Prostate gland (tissue), 2 donors: ENCODE results near the gene TMEM141. TPM values are rescaled to one million over a fixed set of nuclear protein-coding genes. Genes with fewer than 3 reads are reported as not detected.

ENCODE experiments used
- DNase-seq: peaks from one replicate; pipeline ENCODE4 v3.0.0-alpha.2; 2019; ENCODE audit warnings: low spot score
- H3K27ac ChIP-seq, 2 donors: fragments of 200-600 bp; sonication (generic); 2 replicates each; pipeline ENCODE4 v1.5.1; 2017 to 2019
- H3K27me3 ChIP-seq: fragments of 200-600 bp; sonication (generic); replicated peaks from 2 replicates; pipeline ENCODE4 v1.5.1; 2019; ENCODE audit not compliant: insufficient read depth
- H3K36me3 ChIP-seq, 2 donors: fragments of 200-600 bp; sonication (generic); 1 replicate in 1 of 2; 2 replicates in 1 of 2; pipeline versions ENCODE4 v1.5.1 to v1.8.1; 2017 to 2019
- H3K4me1 ChIP-seq: fragments of 200-600 bp; sonication (generic); replicated peaks from 2 replicates; pipeline ENCODE4 v1.5.1; 2019
- H3K4me3 ChIP-seq, 2 donors: fragments of 200-600 bp; sonication (generic); 2 replicates each; pipeline ENCODE4 v1.5.1; 2017 to 2019
- H3K9me3 ChIP-seq: fragments of 200-600 bp; sonication (generic); 2 replicates; pipeline ENCODE4 v1.5.1; 2017
- POLR2A ChIP-seq: fragments of 450-650 bp; IDR thresholded peaks from one replicate; pipeline ENCODE4 v1.6.1; 2016; ENCODE audit warnings: antibody characterized with exemption, mild to moderate bottlenecking
- POLR2AphosphoS5 ChIP-seq: sonication (generic); formaldehyde crosslinking; IDR thresholded peaks from one replicate; pipeline ENCODE4 v1.6.1; 2017; ENCODE audit warnings: antibody characterized with exemption
- WGBS: methylation state at CpG from one replicate; pipeline ENCODE4 v1.1.5; 2018; 5-methylcytosine and 5-hydroxymethylcytosine counted together
- intact Hi-C: fragments of 100-400 bp; cut with DNase I; formaldehyde crosslinking; loops from one replicate; pipeline ENCODE4 v1.14.2; 2022
- total RNA-seq, 2 donors: library from RNA; depleted of rRNA; stranded (reverse); fragments of >200 nt; gene quantifications; one replicate each; pipeline ENCODE4 v1.1.0, GENCODE V29; 2016
- TF ChIP-seq, protein P1 (sequence below), 4 experiments: fragments of 200-600 bp in 2 of 4; fragments of 450-650 bp in 2 of 4; sonication (generic) in 2 of 4; IDR thresholded peaks; 1 replicate in 3 of 4; 2 replicates in 1 of 4; pipeline ENCODE4 v1.5.1; 2016 to 2019; ENCODE audit warnings: antibody characterized with exemption in 4 of 4, mild to moderate bottlenecking in 2 of 4, moderate library complexity in 2 of 4

Gene TMEM141
- total RNA-seq, 2 donors from 2014 or later: 181 to 335 TPM

- Histone ChIP-seq H3K27ac (no peak overlapping the region), H3K4me1 (no peaks in the 10 kb centered on the region), H3K36me3 (no peaks in the 10 kb centered on the region), H3K27me3 (no peaks in the 10 kb centered on the region), H3K4me3 (no peak overlapping the region), H3K9me3 (no peaks in the 10 kb centered on the region)
- DNase-seq: no peak
- TF ChIP-seq POLR2A (no peak), POLR2AphosphoS5 (no peak)
- TF ChIP-seq, protein P1, sequence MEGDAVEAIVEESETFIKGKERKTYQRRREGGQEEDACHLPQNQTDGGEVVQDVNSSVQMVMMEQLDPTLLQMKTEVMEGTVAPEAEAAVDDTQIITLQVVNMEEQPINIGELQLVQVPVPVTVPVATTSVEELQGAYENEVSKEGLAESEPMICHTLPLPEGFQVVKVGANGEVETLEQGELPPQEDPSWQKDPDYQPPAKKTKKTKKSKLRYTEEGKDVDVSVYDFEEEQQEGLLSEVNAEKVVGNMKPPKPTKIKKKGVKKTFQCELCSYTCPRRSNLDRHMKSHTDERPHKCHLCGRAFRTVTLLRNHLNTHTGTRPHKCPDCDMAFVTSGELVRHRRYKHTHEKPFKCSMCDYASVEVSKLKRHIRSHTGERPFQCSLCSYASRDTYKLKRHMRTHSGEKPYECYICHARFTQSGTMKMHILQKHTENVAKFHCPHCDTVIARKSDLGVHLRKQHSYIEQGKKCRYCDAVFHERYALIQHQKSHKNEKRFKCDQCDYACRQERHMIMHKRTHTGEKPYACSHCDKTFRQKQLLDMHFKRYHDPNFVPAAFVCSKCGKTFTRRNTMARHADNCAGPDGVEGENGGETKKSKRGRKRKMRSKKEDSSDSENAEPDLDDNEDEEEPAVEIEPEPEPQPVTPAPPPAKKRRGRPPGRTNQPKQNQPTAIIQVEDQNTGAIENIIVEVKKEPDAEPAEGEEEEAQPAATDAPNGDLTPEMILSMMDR (IDR thresholded peaks at IDR 0.05): no peak
- intact Hi-C loops: no loop called here
- WGBS: 87% methylated on average over 22 of the region's 22 CpGs
Observed at GRCh38 chr9:136747161-136748060, 43.7 kb upstream of the TMEM141 start.

GRCh38 chr9:136748201-136748600 lies 42.9 kb upstream of the TMEM141 start, which contains the start of gene LCN6:
TSS of gene LCN6 (minus strand) at chr9:136748525. CDS start at chr9:136748483, 42 bp downstream.
- 78% methylated on average over 7 of the region's 8 CpGs for WGBS

DNA sequence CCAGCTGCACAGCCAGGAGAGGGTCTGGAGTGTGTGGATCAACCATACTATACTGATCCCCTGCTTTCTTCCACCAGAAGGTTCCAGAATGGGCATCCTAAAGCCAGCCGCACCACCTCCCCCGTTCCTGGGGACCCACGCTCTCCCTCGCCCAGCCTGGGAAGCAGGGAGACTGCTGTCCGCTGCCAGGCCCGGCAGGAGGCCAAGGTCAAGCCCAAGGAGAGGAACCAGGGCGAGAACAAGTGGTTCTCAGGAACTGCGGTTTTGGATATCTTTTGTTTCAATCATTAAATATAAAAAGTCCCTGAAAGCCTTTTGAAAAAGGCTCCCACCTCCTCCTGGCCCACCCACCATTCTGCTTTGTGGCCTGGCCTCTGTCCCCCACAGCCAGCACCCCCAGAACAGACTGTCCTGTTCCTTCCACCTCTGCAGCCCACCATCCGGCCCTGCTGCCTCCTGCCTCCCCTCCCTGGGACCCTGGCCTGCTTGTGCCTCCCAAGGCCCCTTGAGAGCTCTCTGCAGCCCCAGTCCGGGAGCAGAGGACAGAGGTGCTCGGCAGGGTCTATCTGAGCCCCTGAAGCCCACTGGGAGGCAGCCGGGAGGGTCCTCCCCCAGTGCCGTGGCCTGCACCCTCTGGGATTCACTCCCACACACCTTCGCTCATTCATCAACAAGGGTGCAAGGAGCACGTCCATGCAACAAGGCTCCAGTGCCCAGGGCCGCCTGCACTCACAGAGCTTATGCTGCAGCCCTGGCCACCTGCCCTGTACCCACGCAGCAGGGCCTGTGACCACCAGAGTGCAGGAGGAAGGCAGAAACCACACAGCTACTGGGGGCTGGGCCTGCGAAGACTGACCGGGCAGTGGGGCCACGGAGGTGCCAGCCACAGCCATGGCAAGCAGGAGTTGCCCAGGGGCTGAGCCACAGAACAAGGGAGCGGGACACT lies 42.2 kb upstream of the TMEM141 start:
- no peak for DNase-seq
- intact Hi-C loops: no loop called here
- Histone ChIP-seq H3K4me3 (no peak overlapping the region), H3K27ac (no peak overlapping the region), H3K9me3 (no peaks in the 10 kb centered on the region), H3K27me3 (no peaks in the 10 kb centered on the region), H3K36me3 (no peaks in the 10 kb centered on the region), H3K4me1 (no peaks in the 10 kb centered on the region)
- TF ChIP-seq, protein P1 (IDR thresholded peaks at IDR 0.05): no peak
- TF ChIP-seq POLR2AphosphoS5 (no peak), POLR2A (no peak)
- WGBS: 69% methylated on average over 21 of the region's 21 CpGs

More at GRCh38 chr9:136748201-136748600, 42.9 kb upstream of the TMEM141 start, which contains the start of gene LCN6:
- H3K27me3 ChIP-seq: no peaks in the 10 kb centered on the region
- no peak within 1 kb of the TSS for H3K4me3 ChIP-seq
- TF ChIP-seq POLR2A (no peak), POLR2AphosphoS5 (no peak)
- TF ChIP-seq, protein P1 (IDR thresholded peaks at IDR 0.05): no peak
- no peaks in the 10 kb centered on the region for H3K36me3 ChIP-seq
- no peaks in the 10 kb centered on the region for H3K4me1 ChIP-seq
- H3K9me3 ChIP-seq: no peaks in the 10 kb centered on the region
- intact Hi-C loops: no loop called here
- no peak within 1 kb of the TSS for H3K27ac ChIP-seq
- no peak for DNase-seq

DNA sequence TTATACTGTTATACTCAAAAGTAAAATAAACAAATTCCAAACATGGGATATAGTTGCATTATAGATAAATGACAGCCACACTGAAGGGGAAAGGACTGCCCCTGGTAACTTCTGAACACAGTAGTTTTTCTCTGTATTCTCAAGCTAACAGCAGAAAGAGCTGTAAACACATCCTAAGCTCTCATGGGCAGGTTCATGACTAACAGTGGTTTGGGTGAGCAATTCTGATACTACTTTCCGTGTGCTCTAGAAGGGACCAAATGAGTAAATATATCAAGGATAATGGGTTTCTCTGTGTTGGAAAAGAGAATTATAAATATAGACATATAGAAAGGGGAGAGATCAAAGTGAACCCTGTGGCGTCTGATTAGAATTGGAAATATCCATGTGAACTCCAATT lies 40.6 kb upstream of the TMEM141 start:
- TF ChIP-seq, protein P1 (IDR thresholded peaks at IDR 0.05): no peak
- no peak for TF ChIP-seq POLR2A
- 59% methylated on average over 2 of the region's 2 CpGs for WGBS
- DNase-seq: no peak
- Histone ChIP-seq H3K36me3 (no peaks in the 10 kb centered on the region), H3K9me3 (no peaks in the 10 kb centered on the region), H3K4me3 (no peak overlapping the region), H3K27ac (no peak overlapping the region), H3K27me3 (no peaks in the 10 kb centered on the region), H3K4me1 (no peaks in the 10 kb centered on the region)
- intact Hi-C loops: no loop called here
